GM18870 (cell line): ENCODE measurements around the gene MYO9B.
"Not testable (repeated sequence)": the region's sequence is repeated elsewhere in the genome, so short reads cannot be mapped to it uniquely, and the experiment has no call there.

ENCODE experiments used
- ATAC-seq: cut with Tn5 transposase; IDR thresholded peaks from one replicate; pipeline ENCODE4 v1.9.1; 2021; ENCODE audit warnings: moderate library complexity; ENCODE audit not compliant: unreplicated experiment

Gene MYO9B

GRCh38 chr19:17138937-17139598 is 63.5 kb downstream of the MYO9B start:
- no peak for ATAC-seq

- not testable (repeated sequence) for ATAC-seq
Measured at GRCh38 chr19:17144771-17145170, 69.2 kb downstream of the MYO9B start.

DNA sequence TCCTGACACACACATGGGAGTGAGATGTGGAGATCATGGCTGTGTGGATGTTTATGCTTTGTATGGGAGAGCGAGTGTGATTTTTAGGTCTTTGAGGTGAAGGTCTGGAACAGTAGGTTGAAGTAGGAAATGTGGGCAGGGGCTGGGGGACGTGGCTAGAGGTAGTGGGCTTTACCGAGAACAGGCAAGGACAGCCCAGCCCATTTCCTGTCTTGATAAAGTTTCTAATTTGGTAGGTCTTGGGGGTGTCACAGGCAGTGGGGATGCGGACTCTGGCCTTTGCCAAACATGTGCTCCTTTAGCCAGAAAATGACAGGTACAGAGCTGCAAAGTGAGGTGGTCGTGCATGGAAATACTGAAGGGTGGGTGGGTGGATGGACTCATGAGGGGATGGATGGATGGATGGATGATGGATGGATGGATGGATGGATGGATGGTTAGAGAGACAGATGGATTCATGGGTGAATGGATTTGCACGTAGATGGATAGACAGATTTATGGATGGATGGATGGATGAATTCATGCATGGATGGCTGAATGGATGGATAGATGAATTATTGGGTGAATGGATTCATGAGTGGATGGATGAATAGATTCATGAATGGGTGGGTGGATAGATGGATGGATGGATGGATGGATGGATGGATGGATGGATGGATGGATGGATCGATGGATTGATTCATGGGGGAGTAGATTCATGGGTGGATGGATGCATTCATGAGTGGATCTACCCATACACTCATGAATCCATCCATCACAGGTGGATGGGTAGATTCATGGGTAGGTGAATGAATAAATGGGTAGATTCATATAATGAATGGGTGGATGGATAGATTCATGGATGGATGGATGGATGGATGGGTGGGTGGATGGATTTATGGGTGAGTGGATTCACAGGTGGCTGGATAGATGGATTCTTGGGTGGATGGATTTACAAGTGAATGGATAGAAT is 70.2 kb downstream of the MYO9B start:
- no peak for ATAC-seq

GRCh38 chr19:17148130-17148529 is 72.6 kb downstream of the MYO9B start:
- no peak for ATAC-seq

DNA sequence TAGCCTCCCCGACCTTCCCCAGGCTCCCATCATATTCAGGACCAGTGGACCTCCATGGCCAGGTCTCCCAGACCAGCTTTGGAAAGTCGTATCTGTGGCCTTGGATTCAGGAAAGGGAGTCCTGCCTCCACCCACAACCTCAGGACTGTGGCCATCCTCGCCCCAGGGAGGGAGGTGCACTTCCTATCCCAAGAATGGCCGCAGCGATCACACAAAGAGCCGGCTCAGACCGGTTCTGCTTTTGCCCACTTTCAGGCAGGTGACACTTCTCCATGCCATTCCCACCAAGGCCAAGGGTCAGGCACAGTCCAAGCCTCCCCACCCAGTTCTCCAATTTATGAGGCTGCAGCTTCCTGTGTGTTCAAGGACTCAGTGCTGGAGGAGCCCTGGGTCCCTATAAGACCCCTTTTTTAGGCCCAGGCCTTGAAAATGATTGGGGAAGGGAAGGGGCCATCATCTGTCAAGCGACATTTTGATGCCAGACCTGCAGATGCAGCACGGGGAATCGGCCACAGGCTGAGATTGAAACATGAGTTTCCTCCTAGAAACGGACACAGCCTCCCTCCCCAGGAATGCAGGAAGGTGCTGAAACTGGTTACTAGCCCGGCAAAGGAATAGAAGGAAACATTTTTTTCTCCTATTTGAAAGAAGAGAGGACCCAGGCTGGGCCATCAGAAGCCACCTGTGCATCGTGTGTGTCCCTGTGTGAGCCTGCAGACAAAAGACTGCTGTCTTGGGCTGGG is 74.0 kb downstream of the MYO9B start:
- no peak for ATAC-seq

GRCh38 chr19:17153996-17154395 is 78.4 kb downstream of the MYO9B start:
- no peak for ATAC-seq

GRCh38 chr19:17155251-17155650 is 79.7 kb downstream of the MYO9B start:
- no peak for ATAC-seq

DNA sequence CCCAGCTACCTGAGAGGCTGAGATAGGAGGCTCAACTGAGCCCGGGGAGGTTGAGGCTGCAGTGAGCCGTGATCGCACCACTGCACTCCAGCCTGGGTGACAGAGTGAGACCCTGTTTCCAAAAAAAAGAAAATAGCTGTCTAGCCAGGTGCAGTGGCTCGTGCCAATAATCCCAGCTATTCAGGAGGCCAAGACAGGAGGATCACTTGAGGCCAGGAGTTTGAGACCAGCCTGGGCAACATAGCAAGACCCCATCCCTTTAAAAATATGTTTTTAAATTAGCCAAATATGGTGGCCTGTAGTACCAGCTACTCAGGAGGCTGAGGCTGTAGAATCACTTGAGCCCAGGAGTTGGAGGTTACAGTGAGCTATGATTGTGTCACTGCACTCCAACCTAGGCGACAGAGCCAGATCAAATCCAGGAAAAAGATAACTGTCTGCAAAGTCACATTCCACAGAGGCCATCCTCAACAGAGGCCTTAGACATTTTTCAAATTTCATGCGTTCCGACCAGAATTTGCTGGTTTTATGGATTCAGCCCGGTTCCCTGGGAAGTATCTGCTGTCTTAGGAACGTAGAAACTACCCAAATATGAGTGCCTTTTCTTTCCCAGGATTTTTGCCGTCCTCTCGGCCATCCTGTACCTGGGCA is 80.8 kb downstream of the MYO9B start:
- no peak for ATAC-seq

DNA sequence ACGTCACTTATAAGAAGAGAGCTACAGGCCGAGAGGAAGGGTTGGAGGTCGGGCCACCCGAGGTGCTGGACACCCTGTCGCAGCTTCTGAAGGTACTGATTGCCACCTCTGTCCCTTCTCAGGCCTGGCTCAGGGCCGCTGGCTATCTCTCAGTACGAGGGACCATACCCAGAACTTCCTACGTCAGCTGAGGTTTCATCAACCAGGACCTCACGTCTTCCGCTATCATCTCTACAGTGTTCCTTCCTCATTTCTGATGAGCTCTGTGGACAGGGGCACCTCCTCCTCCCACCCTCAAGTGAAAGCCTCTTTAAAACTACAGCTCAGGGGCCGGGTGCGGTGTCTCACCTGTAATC is 81.3 kb downstream of the MYO9B start:
- no peak for ATAC-seq

DNA sequence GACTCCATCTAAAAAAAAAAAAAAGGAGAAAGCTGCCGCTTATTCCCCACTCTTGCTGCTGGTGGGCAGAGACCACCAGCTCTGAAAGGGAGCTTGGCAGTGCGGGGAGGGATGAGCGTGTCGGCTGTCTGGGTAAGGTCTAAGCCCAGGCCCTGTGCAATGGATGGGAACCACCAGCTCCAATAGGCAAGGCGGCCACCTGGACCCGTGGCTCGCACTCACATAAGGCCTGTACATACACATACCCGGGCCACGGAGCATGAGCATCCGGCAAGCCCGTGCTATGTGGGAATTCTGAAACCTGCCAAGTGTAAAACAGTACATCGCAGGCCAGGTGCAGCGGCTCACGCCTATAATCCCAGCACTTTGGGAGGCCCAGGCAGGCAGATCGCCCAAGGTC is 83.0 kb downstream of the MYO9B start:
- no peak for ATAC-seq

DNA sequence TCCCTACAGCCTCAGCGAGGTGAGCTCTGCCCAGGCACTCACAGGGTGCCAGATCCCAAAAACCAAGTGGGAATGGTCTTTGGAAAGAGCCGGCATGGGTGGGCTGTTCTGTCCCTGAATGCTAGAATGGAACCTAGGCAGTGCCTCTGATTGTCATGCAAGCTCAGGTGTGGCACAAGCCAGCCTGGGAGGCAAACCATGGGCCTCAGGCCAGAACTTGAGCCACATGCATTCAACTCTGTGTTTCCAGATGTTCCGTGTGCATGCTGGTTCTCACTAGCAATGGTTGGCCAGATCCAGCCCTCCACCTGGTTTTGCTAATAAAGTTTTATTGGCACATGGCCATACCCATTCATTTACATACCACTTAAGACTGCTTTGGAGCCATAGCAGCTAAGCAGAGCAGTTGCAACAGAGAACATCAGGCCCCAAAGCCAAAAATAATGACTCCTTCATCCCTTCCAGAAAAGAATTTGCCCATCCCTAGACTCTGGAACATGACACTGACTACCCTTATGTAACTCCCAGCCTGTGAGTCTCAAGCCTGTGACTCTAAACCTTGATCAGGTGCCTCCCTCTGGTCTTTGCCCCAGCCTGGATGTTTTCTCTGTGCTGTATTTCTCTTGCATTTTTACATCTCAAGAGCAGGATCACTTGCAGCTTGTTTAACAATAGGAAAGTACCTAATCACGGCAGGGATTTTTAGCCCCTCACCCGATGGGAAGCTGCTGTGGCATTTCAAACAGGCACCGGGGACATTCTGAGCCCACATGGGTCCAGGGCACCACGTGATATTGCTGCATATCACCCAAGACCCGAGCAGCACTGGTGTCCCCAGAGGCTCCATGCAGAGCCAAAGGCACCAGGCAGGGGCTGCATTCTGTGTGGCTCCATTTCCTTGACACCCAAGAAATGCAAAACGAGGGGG is 84.2 kb downstream of the MYO9B start:
- no peak for ATAC-seq

GRCh38 chr19:17160908-17161307 is 85.3 kb downstream of the MYO9B start:
- ATAC-seq = no peak

GRCh38 chr19:17162131-17162530 is 86.6 kb downstream of the MYO9B start:
- not testable (repeated sequence) for ATAC-seq

- ATAC-seq = no peak
Measured at GRCh38 chr19:17162580-17162979, 87.0 kb downstream of the MYO9B start.

DNA sequence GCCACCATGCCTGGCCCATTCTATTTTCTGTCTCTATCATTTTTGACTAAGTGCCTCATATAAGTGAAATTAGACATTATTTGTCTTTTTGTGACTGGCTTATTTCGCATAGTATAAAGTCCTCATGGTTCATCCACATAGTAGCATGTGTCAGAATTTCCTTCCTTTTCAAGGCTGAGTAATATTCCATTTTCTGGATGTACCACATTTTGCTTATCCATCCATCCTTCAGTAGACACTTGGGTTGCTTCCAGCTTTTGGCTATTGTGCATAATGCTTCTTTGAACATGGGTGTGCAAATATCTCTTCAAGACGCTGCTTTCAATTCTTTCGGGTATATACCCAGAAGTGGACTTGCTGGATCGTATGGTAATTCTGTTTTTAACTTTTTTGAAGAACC is 88.1 kb downstream of the MYO9B start:
- ATAC-seq = no peak

- ATAC-seq = no peak
Measured at GRCh38 chr19:17164639-17165038, 89.1 kb downstream of the MYO9B start.

- ATAC-seq = no peak
Measured at GRCh38 chr19:17165715-17166114, 90.1 kb downstream of the MYO9B start.

DNA sequence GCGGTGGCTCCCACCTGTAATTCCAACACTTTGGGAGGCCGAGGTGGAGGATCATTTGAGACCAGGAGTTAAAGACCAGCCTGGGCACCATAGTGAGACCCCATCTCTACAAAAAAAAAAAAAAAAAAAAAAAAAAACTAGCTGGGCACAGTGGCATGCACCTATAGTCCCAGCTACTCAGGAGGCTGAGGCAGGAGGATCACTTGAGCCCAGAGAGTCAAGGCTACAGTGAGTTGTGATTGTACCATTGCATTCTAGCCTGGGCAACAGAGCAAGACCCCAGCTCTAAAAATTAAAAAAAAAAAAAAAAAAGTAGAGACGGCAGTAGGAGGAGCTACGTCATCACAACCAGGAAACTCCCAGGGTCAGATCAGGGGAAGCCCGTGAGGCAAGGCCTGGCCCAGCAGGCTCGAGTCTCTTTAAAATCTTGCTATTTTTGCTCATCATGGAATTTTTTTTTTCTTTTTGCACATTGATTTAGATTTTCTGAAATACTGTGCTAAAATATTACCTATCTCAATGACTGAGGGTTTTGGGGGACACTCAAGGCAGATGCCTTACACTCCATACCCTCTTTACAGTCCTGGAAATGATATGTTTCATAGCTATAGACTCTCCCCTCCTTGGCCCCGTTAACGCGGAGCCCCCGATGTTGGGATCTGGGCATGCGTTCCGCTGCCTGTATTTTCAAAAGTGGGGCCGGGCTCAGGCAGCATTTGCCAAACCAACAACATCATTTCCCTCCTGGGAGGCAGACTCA is 95.1 kb downstream of the MYO9B start:
- no peak for ATAC-seq

GRCh38 chr19:17171874-17172273 is 96.3 kb downstream of the MYO9B start:
- ATAC-seq = no peak
